HG03432 (cell line): ENCODE measurements around the gene BANP.
"Not testable (repeated sequence)": the region's sequence is repeated elsewhere in the genome, so short reads cannot be mapped to it uniquely, and the experiment has no call there.

Experiments used
- ATAC-seq: cut with Tn5 transposase; IDR thresholded peaks from one replicate; pipeline ENCODE4 v1.9.1; 2021; ENCODE audit warnings: mild to moderate bottlenecking, moderate library complexity; ENCODE audit not compliant: unreplicated experiment

The BANP gene

GRCh38 chr16:88013766-88014251, 62.6 kb downstream of the BANP start:
- no peak for ATAC-seq

GRCh38 chr16:88014252-88014781, 63.1 kb downstream of the BANP start:
- ATAC-seq, result no peak

DNA sequence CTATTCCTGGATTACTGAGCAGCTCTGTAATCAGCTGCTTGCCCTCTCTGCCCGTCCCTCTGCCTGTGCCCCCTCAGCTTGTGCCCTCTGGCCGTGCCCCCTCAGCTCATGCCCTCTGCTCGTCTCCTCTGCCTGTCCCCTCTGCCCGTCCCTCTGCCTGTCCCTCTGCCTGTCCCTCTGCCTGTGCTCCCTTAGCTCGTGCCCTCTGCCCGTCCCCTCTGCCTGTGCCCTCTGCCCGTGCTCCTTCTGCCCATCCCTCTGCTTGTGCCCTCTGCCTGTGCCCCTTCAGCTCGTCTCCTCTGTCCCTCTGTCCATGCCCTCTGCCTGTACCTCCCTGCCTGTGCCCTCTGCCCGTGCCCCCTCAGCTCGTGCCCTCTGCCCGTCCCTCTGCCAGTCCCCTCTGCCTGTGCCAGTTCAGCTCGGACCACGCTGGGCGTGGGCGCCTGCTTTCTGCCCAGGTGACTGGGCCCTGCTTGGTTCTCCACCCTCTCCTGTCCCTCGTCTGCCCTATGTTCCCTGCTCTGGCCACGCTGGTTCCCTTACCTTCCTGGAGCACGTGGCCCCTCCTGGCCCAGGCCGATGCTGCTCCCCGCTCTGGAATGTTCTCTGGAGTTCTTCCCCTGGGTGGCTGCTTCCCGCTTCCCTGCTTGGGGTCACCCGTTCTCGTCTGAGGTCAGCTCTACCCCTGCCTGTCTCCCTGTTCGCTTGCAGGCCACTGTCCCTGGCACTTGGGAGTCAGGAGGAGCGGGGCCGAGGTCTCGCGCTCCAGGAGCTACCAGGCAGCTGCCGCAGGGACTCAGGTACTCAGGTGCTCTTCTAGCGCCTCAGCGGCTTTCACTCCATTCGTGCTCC, 63.9 kb downstream of the BANP start:
- ATAC-seq, result no peak

DNA sequence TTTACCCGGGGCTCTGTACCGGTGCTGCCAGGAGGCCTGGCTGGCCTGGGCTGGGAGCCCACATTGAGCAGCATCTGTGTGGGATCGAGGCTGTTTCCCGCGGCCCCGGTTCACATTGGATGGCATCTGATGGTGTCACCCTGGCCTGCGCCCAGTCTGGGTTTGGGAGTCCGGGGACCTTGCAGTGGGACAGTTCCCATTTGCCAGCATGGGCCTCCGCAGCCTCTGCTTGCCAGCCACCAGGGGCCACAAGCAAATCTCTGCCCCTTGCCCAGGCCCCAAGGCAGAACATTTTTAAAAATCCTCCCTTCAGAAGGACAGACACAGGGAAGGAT, 64.5 kb downstream of the BANP start:
- ATAC-seq, result no peak

DNA sequence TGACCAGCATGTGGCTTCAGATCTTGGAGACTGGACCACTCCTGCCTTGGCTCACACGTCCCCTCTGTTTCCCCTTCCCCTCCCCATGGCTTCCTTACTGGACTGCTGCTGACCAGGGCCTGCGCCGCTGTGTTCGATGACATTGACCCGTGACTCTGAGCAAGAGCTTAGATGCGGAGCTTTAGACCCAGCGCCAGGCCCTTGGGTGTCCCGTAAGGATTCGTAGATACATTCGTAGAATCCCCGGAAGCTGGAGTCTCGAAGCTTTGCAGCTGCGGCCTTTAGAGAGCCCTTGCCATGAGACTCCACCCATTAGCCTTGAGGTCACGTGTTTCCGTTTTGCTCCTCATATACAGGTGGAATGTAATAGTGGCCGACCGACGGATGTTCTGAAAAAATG, 65.2 kb downstream of the BANP start:
- not testable (repeated sequence) for ATAC-seq

GRCh38 chr16:88016964-88017363, 65.7 kb downstream of the BANP start:
- no peak for ATAC-seq

- ATAC-seq, result no peak
These were observed 66.4 kb downstream of the BANP start for GRCh38 chr16:88017587-88018101.

DNA sequence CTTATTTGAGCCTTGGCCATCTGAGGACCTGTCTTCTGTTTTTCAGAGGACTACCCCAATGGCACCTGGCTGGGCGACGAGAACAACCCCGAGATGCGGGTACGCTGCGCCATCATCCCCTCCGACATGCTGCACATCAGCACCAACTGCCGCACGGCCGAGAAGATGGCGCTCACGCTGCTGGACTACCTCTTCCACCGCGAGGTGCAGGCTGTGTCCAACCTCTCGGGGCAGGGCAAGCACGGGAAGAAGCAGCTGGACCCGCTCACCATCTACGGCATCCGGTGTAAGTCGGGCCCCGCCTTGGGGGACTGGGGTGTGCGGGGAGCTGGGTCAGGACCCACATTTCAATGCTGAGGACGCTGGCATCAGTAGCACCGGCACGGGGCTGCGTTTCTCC, 67.1 kb downstream of the BANP start:
- ATAC-seq, result not testable (repeated sequence)

- not testable (repeated sequence) for ATAC-seq
These were observed 68.0 kb downstream of the BANP start for GRCh38 chr16:88019041-88019820.

DNA sequence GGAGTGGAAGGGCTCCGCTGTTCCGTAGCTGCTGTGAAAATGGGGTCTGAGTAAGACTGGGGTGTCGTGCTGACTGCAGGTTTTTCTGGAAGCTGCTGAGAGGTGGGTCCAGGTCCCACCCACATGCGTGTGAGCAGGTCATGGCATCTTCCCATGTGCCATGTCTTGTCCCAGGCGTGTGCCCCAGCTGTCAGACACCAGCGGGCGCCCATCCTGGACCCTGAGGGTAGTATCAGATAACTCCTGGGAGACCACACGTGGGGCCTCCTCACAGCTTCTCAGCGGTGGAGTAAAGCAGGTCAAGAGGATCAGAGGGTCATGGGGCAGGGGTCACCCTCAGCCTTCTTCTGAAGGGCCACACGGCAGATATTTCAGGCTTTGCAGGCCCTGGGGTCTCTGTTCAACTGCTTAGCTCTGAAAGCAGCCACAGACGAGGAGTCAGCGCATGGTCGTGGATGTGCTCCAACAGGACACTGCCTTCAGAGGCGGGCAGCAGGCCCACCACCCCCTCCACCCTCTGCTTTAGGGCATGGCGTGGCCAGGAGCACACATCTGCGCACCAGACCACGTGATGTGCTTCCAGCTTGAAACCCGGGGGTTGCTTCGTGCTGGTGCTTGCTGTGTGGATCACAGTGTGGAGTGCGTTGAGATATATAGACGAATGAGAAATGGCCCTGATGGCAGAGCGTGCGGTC, 68.7 kb downstream of the BANP start:
- ATAC-seq, result no peak

- ATAC-seq, result no peak
These were observed 69.3 kb downstream of the BANP start for GRCh38 chr16:88020516-88020885.

DNA sequence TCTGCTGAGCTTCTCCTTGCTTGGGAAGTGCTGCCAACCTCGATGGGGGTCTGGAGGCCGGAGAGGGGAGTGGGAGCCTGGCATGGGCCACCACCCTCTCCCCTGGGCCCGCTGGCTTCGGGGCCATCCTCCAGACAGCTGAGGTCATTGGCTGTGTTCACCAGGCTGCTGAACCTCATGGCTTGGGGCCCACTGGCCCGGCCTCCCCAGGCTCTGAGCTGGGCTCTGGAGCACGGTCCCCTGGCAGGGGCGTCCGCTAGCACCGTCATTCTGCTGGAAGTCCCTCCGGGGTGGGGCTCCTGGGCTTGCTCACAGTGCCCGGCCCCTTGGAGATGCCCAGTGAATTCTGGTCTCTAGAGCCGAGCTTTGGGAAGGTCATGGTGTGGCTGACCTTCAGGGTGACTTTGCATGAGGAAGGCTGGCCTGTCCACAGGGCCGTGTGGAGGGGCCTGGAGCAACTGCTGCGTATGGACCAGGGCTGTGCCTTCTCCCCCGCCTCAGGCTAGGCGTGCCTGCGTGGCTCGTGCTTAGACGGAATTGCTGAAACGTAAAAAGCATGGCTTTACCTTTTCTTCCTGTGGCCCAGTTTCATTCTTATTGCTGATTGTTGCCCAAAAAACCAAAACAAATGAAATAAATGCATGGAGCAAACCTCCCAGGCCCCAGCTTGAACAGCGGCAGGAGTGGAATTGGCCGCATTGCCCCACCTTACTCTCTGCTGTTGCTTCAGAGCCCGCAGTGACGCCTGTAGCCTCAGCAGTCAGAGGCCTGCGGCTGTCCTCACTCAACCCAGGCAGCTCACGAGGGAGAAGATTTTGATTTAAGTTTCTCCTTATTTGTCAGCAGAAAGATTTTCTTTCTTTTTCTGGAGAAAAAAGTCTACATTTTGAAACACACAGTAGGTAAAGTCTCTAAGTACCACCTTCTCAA, 70.1 kb downstream of the BANP start:
- not testable (repeated sequence) for ATAC-seq

- no peak for ATAC-seq
These were observed 71.1 kb downstream of the BANP start for GRCh38 chr16:88022076-88023042.

DNA sequence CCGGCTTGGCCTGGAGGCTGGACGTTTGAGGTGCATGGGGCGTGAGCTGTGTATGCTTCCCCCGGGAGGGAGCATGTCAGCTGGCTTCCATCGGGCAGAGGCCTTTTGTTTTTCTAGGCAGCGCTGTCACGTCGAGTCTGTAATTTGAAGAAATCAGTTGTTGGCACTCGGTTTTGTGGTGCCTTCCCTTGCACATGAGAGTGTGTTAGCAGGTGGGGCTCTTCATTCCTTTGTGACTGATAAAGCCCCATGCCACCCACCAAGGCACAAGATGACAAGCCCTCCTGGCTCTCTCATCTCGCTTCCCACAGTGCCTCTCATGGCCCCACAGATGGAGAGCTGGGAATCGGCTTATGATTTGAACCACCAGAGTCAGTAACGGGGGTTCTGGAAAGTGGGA, 72.1 kb downstream of the BANP start:
- no peak for ATAC-seq

DNA sequence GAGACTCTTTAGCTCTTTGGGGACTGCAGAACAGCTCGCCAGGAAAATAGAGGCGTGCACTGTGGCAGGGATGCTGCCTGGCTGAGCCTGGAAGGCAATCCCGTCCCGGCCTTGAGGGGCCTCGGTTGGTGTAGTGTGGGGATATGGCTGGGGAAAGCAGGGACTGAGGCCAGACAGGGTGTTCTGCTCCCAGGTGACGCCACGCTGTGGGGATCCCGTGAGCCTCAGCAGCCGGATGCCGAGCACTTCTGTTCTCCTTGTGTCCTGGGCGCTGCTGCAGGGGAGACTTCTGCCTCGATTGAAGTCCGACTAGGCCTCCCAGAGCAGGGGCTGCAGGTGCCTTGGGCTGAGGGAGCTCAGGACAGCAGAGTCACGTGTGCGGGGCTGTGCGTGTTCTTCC, 72.6 kb downstream of the BANP start:
- ATAC-seq, result no peak

- not testable (repeated sequence) for ATAC-seq
These were observed 73.4 kb downstream of the BANP start for GRCh38 chr16:88024491-88025085.

GRCh38 chr16:88025086-88025492, 73.9 kb downstream of the BANP start:
- ATAC-seq, result not testable (repeated sequence)

- ATAC-seq, result not testable (repeated sequence)
These were observed 74.8 kb downstream of the BANP start for GRCh38 chr16:88025828-88026555.
